B cell (primary cell): ENCODE results near the gene IL1A. TPM values are rescaled to one million over a fixed set of nuclear protein-coding genes. Genes with fewer than 3 reads are reported as not detected.

Experiments
- ATAC-seq: fragments of 200-7000 bp; cut with Tn5 transposase; one replicate; pipeline ENCODE4 v1.10.0; 2021; ENCODE audit warnings: low read depth, mild to moderate bottlenecking, moderate number of reproducible peaks, moderate library complexity
- CTCF ChIA-PET: fragments of 350-600 bp; sonication (Branson Sonifier 250); formaldehyde crosslinking; loops from one replicate; lab custom pipeline; 2021; ENCODE audit warnings: antibody characterized with exemption, inconsistent platforms; lab: Charles Lee
- POLR2A ChIA-PET: fragments of 350-600 bp; sonication (Branson Sonifier 250); formaldehyde crosslinking; loops from one replicate; lab custom pipeline; 2021; ENCODE audit warnings: antibody characterized with exemption; lab: Charles Lee
- DNase-seq: peaks from one replicate; pipeline ENCODE4 v3.0.0; 2013
- H2AFZ ChIP-seq: 2 replicates; pipeline ENCODE4 v1.6.1; 2012; ENCODE audit warnings: mild to moderate bottlenecking, low read depth, low read length; ENCODE audit not compliant: insufficient read depth, poor library complexity, severe bottlenecking
- H3K27ac ChIP-seq, 2 donors: 1 replicate in 1 of 2; 2 replicates in 1 of 2; pipeline ENCODE4 v1.5.1; 2012 to 2013; ENCODE audit warnings: low read length in 2 of 2, mild to moderate bottlenecking in 2 of 2, moderate library complexity in 1 of 2
- H3K27me3 ChIP-seq, 4 experiments: fragments of 200-600 bp in 1 of 4; sonication (generic) in 1 of 4; replicated peaks in 1 of 4; 1 replicate in 2 of 4; 2 replicates in 2 of 4; pipeline versions ENCODE4 v1.6.1 to v1.7.0; 2013 to 2016; ENCODE audit warnings: low read length in 3 of 4, mild to moderate bottlenecking in 2 of 4, mixed read lengths in 1 of 4, moderate library complexity in 1 of 4; ENCODE audit not compliant: insufficient read depth in 4 of 4, control insufficient read depth in 3 of 4; ENCODE audit errors: control extremely low read depth in 1 of 4
- H3K36me3 ChIP-seq, 2 experiments: replicated peaks in 1 of 2; 1 replicate in 1 of 2; 2 replicates in 1 of 2; pipeline versions ENCODE4 v1.6.1 to v1.7.1; 2013; ENCODE audit warnings: low read length in 1 of 2; ENCODE audit not compliant: insufficient read depth in 2 of 2, control insufficient read depth in 1 of 2; ENCODE audit errors: control extremely low read depth in 1 of 2, extremely low read depth in 1 of 2
- H3K4me1 ChIP-seq, 2 donors: fragments of 200-600 bp in 1 of 2; sonication (generic) in 1 of 2; 1 replicate in 1 of 2; 2 replicates in 1 of 2; pipeline versions ENCODE4 v1.5.1 to v1.6.1; 2013 to 2017; ENCODE audit warnings: low read length in 2 of 2; ENCODE audit not compliant: control insufficient read depth in 2 of 2, insufficient read depth in 2 of 2
- H3K4me2 ChIP-seq: replicated peaks from 2 replicates; pipeline ENCODE3; 2012; ENCODE audit warnings: mild to moderate bottlenecking, low read depth, low read length; ENCODE audit not compliant: poor library complexity, severe bottlenecking
- H3K4me3 ChIP-seq, 5 experiments: fragments of 200-600 bp in 1 of 5; sonication (generic) in 1 of 5; 1 replicate in 3 of 5; 2 replicates in 2 of 5; pipeline versions ENCODE4 v1.5.1 to v1.7.0; 2011 to 2016; ENCODE audit warnings: low read length in 4 of 5, mild to moderate bottlenecking in 4 of 5, low read depth in 2 of 5, control low read depth in 1 of 5, moderate library complexity in 1 of 5; ENCODE audit not compliant: insufficient read depth in 1 of 5; ENCODE audit errors: control extremely low read depth in 1 of 5, extremely low read depth in 1 of 5
- H3K79me2 ChIP-seq: fragments of 200-600 bp; sonication (generic); one replicate; pipeline ENCODE4 v1.6.0; 2016; ENCODE audit warnings: low read length; ENCODE audit not compliant: control insufficient read depth, insufficient read depth
- H3K9ac ChIP-seq: fragments of 200-600 bp; sonication (generic); 2 replicates; pipeline ENCODE4 v1.6.1; 2017; ENCODE audit warnings: mild to moderate bottlenecking, low read length, moderate library complexity
- H3K9me3 ChIP-seq, 3 donors: one replicate each; pipeline versions ENCODE4 v1.6.1 to v1.7.1; 2013; ENCODE audit warnings: low read length in 2 of 3; ENCODE audit not compliant: control insufficient read depth in 2 of 3, insufficient read depth in 1 of 3; ENCODE audit errors: control extremely low read depth in 1 of 3
- H4K20me1 ChIP-seq: 2 replicates; pipeline ENCODE4 v1.6.0; 2012; ENCODE audit warnings: mild to moderate bottlenecking, low read length; ENCODE audit not compliant: insufficient read depth, control insufficient read depth, poor library complexity, severe bottlenecking
- H3K27ac Mint-ChIP-seq: one replicate; pipeline ENCODE4 v1.8.0; 2021; ENCODE audit warnings: mixed read lengths
- H3K27me3 Mint-ChIP-seq: one replicate; pipeline ENCODE4 v1.8.0; 2021; ENCODE audit warnings: mixed read lengths
- H3K4me1 Mint-ChIP-seq: one replicate; pipeline ENCODE4 v1.8.0; 2021; ENCODE audit warnings: mixed read lengths
- H3K4me3 Mint-ChIP-seq: one replicate; pipeline ENCODE4 v1.8.0; 2021; ENCODE audit warnings: mixed read lengths
- H3K9me3 Mint-ChIP-seq: one replicate; pipeline ENCODE4 v1.8.0; 2022; ENCODE audit warnings: mixed read lengths; ENCODE audit not compliant: insufficient read depth
- EZH2 ChIP-seq: IDR thresholded peaks from 2 replicates; pipeline ENCODE4 v1.6.1; 2012; ENCODE audit warnings: borderline replicate concordance, low read depth, mild to moderate bottlenecking, moderate library complexity, low read length; ENCODE audit not compliant: insufficient read depth, poor library complexity, severe bottlenecking
- WGBS: methylation state at CpG from one replicate; pipeline ENCODE4 v1.1.5; 2013; ENCODE audit warnings: missing lambda C conversion rate; ENCODE audit not compliant: insufficient coverage; 5-methylcytosine and 5-hydroxymethylcytosine counted together
- intact Hi-C: fragments of 100-400 bp; cut with micrococcal nuclease; formaldehyde crosslinking; loops from one replicate; pipeline ENCODE4 v1.10.0; 2022
- polyA plus RNA-seq: library from polyadenylated mRNA; depleted of rRNA; stranded (reverse); fragments of >200 nt; gene quantifications from 2 replicates; pipeline ENCODE4 v1.2.3, GENCODE V29; 2012
- total RNA-seq, 2 donors: library from RNA; stranded (reverse); fragments of 120-200 nt in 1 of 2; gene quantifications; 1 replicate in 1 of 2; 2 replicates in 1 of 2; pipeline versions ENCODE4 v1.2.3 to v1.2.4, GENCODE V29; 2013 to 2022
- TF ChIP-seq, protein P1 (sequence below): fragments of 200-600 bp; IDR thresholded peaks from one replicate; pipeline ENCODE4 v1.8.0; 2022; ENCODE audit warnings: antibody characterized with exemption, mild to moderate bottlenecking

Gene IL1A
- total and polyA plus RNA-seq, 2 donors (not counting 1 experiment from before 2014, with no cell fraction given) = 0.15 TPM; not detected in 1

DNA sequence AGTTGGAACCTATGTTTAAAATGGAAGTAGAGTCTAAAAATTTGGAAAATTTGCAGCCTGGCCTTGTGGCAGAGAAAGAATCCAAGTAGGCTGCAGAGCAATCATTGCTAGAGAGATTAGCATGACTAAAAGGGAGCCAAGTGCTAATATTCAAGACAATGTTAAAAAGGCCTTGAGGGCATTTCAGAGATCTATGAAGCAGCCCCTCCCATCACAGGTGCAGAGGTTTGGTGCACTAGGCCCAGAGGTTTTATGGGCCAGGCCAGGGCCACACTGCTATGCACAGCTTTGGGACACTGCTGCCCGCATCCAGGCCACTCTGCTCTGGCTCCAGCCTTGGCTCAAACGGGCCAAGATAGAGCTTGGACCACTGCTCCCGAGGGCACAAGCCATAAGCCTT, 6.7 kb upstream of the IL1A start:
- CTCF ChIA-PET = no interaction called here
- POLR2A ChIA-PET = no interaction called here
- no peak overlapping the region for H3K27ac ChIP-seq

DNA sequence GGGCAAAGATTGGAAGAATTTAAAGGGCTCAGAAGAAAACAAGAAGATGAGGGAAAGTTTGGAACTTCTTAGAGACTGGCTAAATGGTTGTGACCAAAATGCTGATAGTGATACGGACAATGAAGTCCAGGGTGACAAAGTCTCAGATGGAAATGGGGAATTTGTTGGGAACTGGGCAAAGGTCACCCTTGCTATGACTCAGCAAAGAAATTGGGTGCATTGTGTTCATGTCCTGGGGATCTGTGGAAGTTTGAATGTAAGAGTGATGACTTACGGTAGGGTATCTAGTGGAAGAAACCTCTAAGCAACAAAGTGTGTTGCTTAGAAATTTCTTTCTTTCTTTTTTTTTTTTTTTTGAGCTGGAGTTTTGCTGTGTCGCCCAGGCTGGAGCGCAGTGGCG, 6.0 kb upstream of the IL1A start:
- ChIA-PET POLR2A (no interaction called here), CTCF (no interaction called here)
- peaks cover 9% of the 10 kb centered on the region for H3K4me1 Mint-ChIP-seq
- Histone ChIP-seq H3K4me3 (no peak overlapping the region), H3K9me3 (no peaks in the 10 kb centered on the region), H3K27ac (no peak overlapping the region), H3K9ac (no peak overlapping the region), H4K20me1 (no peaks in the 10 kb centered on the region), H3K79me2 (no peaks in the 10 kb centered on the region), H3K4me2 (no peak overlapping the region), H3K27me3 (no peaks in the 10 kb centered on the region), H3K4me1 (peaks cover 2 to 5% of the 10 kb centered on the region in 2 donors), H3K36me3 (no peaks in the 10 kb centered on the region), H2AFZ (no peak overlapping the region)
- ATAC-seq (no peak), DNase-seq (no peak)
- no peaks in the 10 kb centered on the region for H3K27me3 Mint-ChIP-seq
- H3K9me3 Mint-ChIP-seq = no peaks in the 10 kb centered on the region
- H3K27ac Mint-ChIP-seq = no peak overlapping the region
- TF ChIP-seq, protein P1, sequence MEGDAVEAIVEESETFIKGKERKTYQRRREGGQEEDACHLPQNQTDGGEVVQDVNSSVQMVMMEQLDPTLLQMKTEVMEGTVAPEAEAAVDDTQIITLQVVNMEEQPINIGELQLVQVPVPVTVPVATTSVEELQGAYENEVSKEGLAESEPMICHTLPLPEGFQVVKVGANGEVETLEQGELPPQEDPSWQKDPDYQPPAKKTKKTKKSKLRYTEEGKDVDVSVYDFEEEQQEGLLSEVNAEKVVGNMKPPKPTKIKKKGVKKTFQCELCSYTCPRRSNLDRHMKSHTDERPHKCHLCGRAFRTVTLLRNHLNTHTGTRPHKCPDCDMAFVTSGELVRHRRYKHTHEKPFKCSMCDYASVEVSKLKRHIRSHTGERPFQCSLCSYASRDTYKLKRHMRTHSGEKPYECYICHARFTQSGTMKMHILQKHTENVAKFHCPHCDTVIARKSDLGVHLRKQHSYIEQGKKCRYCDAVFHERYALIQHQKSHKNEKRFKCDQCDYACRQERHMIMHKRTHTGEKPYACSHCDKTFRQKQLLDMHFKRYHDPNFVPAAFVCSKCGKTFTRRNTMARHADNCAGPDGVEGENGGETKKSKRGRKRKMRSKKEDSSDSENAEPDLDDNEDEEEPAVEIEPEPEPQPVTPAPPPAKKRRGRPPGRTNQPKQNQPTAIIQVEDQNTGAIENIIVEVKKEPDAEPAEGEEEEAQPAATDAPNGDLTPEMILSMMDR = no peak
- TF ChIP-seq EZH2 = no peak
- WGBS = 100% methylated on average over 4 of the region's 5 CpGs
- intact Hi-C loops = no loop called here
- H3K4me3 Mint-ChIP-seq = no peak overlapping the region

More for the DNA sequence above, 6.7 kb upstream of the IL1A start:
- Mint-ChIP-seq H3K9me3 (no peaks in the 10 kb centered on the region), H3K27me3 (no peaks in the 10 kb centered on the region), H3K27ac (no peak overlapping the region), H3K4me3 (no peak overlapping the region), H3K4me1 (peaks cover 9% of the 10 kb centered on the region)
- Histone ChIP-seq H3K4me2 (no peak overlapping the region), H3K4me1 (peaks cover 2 to 5% of the 10 kb centered on the region in 2 donors), H3K9ac (no peak overlapping the region), H2AFZ (no peak overlapping the region), H3K9me3 (no peaks in the 10 kb centered on the region), H3K4me3 (no peak overlapping the region), H3K27me3 (no peaks in the 10 kb centered on the region), H4K20me1 (no peaks in the 10 kb centered on the region), H3K79me2 (no peaks in the 10 kb centered on the region), H3K36me3 (no peaks in the 10 kb centered on the region)
- DNase-seq = no peak
- intact Hi-C loops = no loop called here
- whole genome bisulfite sequencing = 95% methylated on average over 3 of the region's 3 CpGs
- no peak for ATAC-seq
- no peak for TF ChIP-seq EZH2
- TF ChIP-seq, protein P1 = no peak
